Erythroblast (primary cell): ENCODE data around the gene ARHGEF11.

Source experiments
- GATA1 ChIP-seq: IDR thresholded peaks from 2 replicates; pipeline ENCODE4 v1.6.1; 2011; ENCODE audit warnings: low read depth, mild to moderate bottlenecking, control low read depth, low read length, moderate library complexity
- POLR2A ChIP-seq: IDR thresholded peaks from 2 replicates; pipeline ENCODE4 v1.6.1; 2011; ENCODE audit warnings: mild to moderate bottlenecking, low read length

DNA sequence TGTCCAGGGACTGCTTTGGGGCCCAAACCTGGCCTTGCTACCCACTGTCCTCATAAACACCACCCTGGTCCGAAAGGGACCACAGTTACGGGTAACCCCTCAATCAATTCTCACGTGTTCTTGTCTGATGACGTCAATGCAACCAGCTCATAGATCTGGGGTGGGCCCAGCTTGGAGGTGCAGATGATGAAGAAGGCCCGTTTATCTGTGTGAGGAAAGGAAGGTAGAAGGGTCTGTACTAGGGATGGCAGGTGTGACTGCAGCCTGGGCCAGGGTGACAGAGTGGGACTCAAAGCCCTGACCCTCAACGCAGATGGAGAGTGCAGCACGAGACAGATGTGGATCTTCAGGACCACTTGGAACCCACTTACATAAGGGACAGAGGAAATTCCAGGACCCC lies 103.0 kb downstream of the ARHGEF11 start:
- TF ChIP-seq POLR2A (no peak), GATA1 (no peak)
